ENCODE data around the gene TAS1R3.
"Not testable (repeated sequence)": the region's sequence is repeated elsewhere in the genome, so short reads cannot be mapped to it uniquely, and the experiment has no call there.

TAS1R3 gene

GRCh38 chr1:1357871-1358432 lies 26.9 kb downstream of the TAS1R3 start:
- Mint-ChIP-seq H3K9me3 (no peaks in the 10 kb centered on the region), H3K27me3 (peaks cover 21% of the 10 kb centered on the region), H3K27ac (no peak overlapping the region), H3K4me3 (peak overlapping the region; percentile 44 to 71), H3K4me1 (peaks cover 47% of the 10 kb centered on the region)
- DNase-seq (no peak), ATAC-seq (no peak)

- ATAC-seq (peak; percentile 39), DNase-seq (no peak)
- Mint-ChIP-seq H3K4me3 (peak within 1 kb of the TSS; percentile 44 to 73), H3K27ac (peak within 1 kb of the TSS in 1 of 2 donors; percentile 54), H3K4me1 (peaks cover 40% of the 10 kb centered on the region), H3K9me3 (no peaks in the 10 kb centered on the region), H3K27me3 (peaks cover 14% of the 10 kb centered on the region)
Measured at GRCh38 chr1:1358433-1359271, 27.6 kb downstream of the TAS1R3 start, which contains the start of gene MXRA8. Gene MXRA8, minus strand, starts transcription at chr1:1358555. Its CDS starts 51 bp downstream, at chr1:1358504.

- Mint-ChIP-seq H3K27ac (peak overlapping the region in 1 of 2 donors; percentile 54), H3K4me3 (peak overlapping the region; percentile 26 to 73), H3K4me1 (peaks cover 33% of the 10 kb centered on the region), H3K9me3 (no peaks in the 10 kb centered on the region), H3K27me3 (peaks cover 8% of the 10 kb centered on the region)
- ATAC-seq (peak; percentile 52), DNase-seq (no peak)
Measured at GRCh38 chr1:1359308-1359663, 28.2 kb downstream of the TAS1R3 start.

DNA sequence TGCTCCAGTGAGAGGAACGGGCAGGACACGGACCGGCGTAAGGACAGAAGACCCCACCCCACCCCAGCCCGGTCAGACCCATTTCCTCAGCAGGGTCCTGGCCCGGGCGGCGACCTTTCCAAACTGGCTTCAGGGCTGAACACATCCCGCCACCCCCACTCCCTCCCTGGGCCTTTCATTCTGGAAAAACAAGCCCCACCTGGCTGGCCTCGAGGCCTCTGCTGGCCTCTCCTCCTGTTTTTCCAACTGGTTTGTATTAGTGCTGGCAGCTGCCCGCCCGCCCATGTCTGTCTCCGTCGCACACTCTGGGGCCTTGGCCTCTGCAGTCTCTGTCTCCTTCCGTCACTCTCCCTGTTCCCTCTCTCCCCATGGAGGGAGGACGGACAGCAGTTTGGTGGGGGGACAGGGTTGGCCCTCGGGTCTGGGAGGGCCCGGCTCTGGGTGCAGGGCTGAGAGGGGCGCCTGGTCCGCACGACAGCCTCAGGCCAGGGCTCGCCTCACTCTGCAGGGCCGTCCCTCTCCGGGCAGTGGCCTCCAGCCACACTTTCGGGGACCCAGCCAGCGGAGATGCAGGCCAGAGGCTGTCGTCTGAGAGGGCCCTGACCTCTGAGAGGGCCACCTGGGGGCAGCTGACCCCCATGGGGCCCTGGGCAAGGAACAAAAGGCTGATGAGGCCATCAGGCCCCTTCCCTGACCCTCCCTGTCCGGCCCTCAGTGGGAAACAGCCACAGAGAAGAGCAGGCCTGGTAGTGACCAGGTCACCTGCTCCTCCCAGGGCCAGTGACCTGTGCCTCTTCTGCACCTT lies 28.8 kb downstream of the TAS1R3 start:
- H3K4me1 Mint-ChIP-seq: peaks cover 30% of the 10 kb centered on the region
- no peaks in the 10 kb centered on the region for H3K9me3 Mint-ChIP-seq
- H3K27me3 Mint-ChIP-seq: peaks cover 2% of the 10 kb centered on the region
- DNase-seq: no peak
- no peak overlapping the region for H3K27ac Mint-ChIP-seq
- H3K4me3 Mint-ChIP-seq: no peak overlapping the region
- no peak for ATAC-seq

DNA sequence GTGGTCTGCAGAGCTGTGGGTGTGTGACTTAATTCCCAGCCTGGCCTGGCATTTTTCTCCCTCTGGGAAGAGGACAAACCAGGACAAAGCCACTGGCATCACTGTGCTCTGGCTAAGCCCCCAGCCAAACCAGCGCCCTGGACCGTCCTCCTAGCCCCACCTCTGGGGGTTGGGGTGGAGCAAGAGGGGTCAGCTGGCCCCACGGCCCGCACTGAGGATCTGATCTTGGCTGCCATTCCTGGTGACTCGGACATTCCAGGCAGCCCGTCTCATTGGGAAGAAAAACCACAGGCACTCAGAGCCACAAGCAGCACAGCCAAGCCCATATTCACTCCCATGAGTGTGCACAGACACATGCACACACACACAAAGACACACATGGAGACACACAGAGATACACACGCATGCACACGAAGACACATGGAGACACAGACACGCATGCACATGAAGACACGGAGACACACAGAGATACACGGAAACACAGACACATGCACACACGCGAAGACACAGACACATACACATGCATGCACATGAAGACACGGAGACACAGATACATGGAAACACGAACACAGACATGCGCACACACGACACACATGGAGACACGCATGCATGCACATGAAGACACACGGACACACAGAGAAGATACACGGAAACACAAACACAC lies 29.6 kb downstream of the TAS1R3 start:
- H3K4me1 Mint-ChIP-seq: peaks cover 30% of the 10 kb centered on the region
- ATAC-seq: no peak
- H3K27ac Mint-ChIP-seq: no peak overlapping the region
- no peak overlapping the region for H3K4me3 Mint-ChIP-seq
- no peaks in the 10 kb centered on the region for H3K27me3 Mint-ChIP-seq
- no peaks in the 10 kb centered on the region for H3K9me3 Mint-ChIP-seq
- DNase-seq: no peak

GRCh38 chr1:1361233-1361981 lies 30.3 kb downstream of the TAS1R3 start:
- no peak overlapping the region for H3K4me3 Mint-ChIP-seq
- H3K4me1 Mint-ChIP-seq: peaks cover 30% of the 10 kb centered on the region
- ATAC-seq: no peak
- DNase-seq: no peak
- H3K9me3 Mint-ChIP-seq: no peaks in the 10 kb centered on the region
- no peak overlapping the region for H3K27ac Mint-ChIP-seq
- H3K27me3 Mint-ChIP-seq: no peaks in the 10 kb centered on the region

GRCh38 chr1:1361982-1362423 lies 30.9 kb downstream of the TAS1R3 start:
- ATAC-seq (no peak), DNase-seq (no peak)
- Mint-ChIP-seq H3K4me3 (no peak overlapping the region), H3K27ac (no peak overlapping the region), H3K4me1 (peaks cover 30% of the 10 kb centered on the region), H3K9me3 (no peaks in the 10 kb centered on the region), H3K27me3 (no peaks in the 10 kb centered on the region)

- Mint-ChIP-seq H3K9me3 (no peaks in the 10 kb centered on the region), H3K4me3 (no peak overlapping the region), H3K4me1 (peaks cover 7% of the 10 kb centered on the region), H3K27ac (no peak overlapping the region), H3K27me3 (no peaks in the 10 kb centered on the region)
- no peak for ATAC-seq
- DNase-seq: no peak
Measured at GRCh38 chr1:1364266-1364665, 33.2 kb downstream of the TAS1R3 start.

DNA sequence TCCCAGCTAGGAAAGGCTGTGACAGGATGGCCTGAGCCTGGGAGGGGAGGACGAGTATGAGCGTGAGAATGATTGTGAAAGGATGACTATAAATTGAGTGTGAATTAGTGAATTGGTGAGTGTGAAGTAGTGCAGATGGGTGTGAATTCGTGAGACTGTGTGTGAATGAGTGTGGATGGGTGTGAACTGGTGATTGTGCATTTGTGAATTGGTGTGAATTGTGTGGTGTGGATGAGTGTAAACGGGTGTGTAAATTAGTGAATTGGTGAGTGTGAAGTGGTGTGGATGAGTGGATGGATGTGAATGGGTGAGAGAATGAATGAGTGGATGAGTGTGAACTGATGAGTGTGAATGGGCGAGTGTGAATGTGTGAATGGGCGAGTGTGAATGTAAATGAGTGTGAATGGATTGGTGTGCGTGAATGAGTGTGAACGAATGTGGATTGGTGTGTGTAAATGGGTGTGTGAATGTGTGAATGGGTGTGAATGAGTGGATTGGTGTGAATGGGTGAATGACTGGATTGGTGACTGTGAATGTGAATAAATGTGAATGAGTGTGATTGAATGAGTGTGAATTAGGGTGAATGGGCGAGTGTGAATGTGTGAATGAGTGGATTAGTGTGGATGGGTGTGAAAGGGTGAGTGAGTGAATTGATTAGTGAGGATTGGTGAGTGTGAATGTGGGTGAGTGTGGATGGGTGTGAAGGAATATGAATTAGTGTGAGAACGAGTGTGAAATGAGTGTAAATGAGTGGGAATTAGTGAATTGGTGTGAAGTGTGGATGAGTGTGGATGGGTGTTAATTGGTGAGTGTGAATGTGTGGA lies 35.0 kb downstream of the TAS1R3 start:
- no peak overlapping the region for H3K4me3 Mint-ChIP-seq
- no peak overlapping the region for H3K27ac Mint-ChIP-seq
- ATAC-seq: no peak
- peaks cover 5% of the 10 kb centered on the region for H3K4me1 Mint-ChIP-seq
- no peaks in the 10 kb centered on the region for H3K9me3 Mint-ChIP-seq
- DNase-seq: no peak
- no peaks in the 10 kb centered on the region for H3K27me3 Mint-ChIP-seq

DNA sequence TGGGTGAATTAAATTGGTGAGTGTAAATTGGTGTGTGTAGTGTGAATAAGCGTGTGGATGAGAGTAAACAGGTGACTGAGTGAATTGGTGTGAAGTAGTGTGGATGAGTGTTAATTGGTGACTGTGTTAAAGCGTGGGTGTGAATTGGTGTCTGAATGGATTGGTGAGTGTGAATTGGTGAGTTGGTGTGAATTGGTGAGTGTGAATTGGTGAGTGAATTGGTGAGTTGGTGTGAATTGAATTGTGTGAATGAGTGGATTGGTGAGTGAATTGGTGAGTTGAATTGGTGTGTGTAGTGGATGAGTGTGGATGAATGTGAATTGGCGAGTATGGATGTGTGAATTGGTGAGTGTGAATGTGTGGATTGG lies 35.6 kb downstream of the TAS1R3 start:
- ATAC-seq (no peak), DNase-seq (no peak)
- Mint-ChIP-seq H3K27ac (no peak overlapping the region), H3K4me1 (peaks cover 11% of the 10 kb centered on the region), H3K4me3 (no peak overlapping the region), H3K9me3 (no peaks in the 10 kb centered on the region), H3K27me3 (no peaks in the 10 kb centered on the region)

GRCh38 chr1:1367315-1367714 lies 36.2 kb downstream of the TAS1R3 start:
- Mint-ChIP-seq H3K4me1 (peaks cover 17% of the 10 kb centered on the region), H3K27me3 (no peaks in the 10 kb centered on the region), H3K27ac (no peak overlapping the region), H3K9me3 (no peaks in the 10 kb centered on the region), H3K4me3 (no peak overlapping the region)
- no peak for ATAC-seq
- no peak for DNase-seq

- Mint-ChIP-seq H3K4me1 (peaks cover 39% of the 10 kb centered on the region), H3K27ac (peak overlapping the region in 1 of 2 donors; percentile 59)
- H3K27me3 Mint-ChIP-seq, H3K4me3 Mint-ChIP-seq, ATAC-seq, DNase-seq, H3K9me3 Mint-ChIP-seq: not testable (repeated sequence)
Measured at GRCh38 chr1:1370094-1370493, 39.0 kb downstream of the TAS1R3 start.

DNA sequence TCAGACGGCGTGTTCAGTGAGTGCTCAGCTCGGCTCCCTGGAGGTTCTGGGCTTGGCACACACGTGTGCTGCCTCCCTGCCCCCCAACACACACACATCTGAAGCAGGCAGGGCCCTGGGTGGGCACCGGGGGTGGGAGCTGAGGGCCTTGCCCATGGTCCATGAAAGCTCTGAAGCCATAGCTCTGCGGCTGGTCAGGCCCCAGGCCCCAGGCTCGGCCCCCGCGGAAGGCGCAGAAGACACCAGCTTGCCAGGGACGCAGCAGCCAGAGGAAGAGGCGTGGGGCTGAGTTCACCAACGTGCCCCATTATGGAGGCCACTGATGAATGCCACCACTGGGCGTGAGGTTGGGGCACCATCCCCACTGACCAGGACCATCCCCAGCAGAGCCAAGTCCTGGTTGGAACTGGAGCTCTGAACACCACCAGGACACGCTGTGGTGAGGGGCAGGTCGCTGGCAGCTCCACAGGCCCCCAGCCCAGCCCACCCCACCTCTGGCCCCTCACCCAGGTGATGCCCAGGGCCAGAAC lies 39.8 kb downstream of the TAS1R3 start:
- Mint-ChIP-seq H3K4me3 (peak overlapping the region; percentile 48 to 58), H3K9me3 (no peaks in the 10 kb centered on the region), H3K4me1 (peaks cover 39% of the 10 kb centered on the region), H3K27ac (no peak overlapping the region), H3K27me3 (no peaks in the 10 kb centered on the region)
- no peak for DNase-seq
- no peak for ATAC-seq

- peak; percentile 46 to 79 for DNase-seq
- H3K4me1 Mint-ChIP-seq: peaks cover 43% of the 10 kb centered on the region
- H3K27me3 Mint-ChIP-seq: no peaks in the 10 kb centered on the region
- peak; percentile 69 for ATAC-seq
- peak overlapping the region; percentile 48 to 58 for H3K4me3 Mint-ChIP-seq
- no peak overlapping the region for H3K27ac Mint-ChIP-seq
- no peaks in the 10 kb centered on the region for H3K9me3 Mint-ChIP-seq
Measured at GRCh38 chr1:1371364-1371745, 40.3 kb downstream of the TAS1R3 start.

All from stimulated activated naive CD8-positive, alpha-beta T cell treated with anti-CD3 and anti-CD28 coated beads, Interleukin-15, amount 100 ng/mL, for 72 hours (primary cell).